Bone marrow (tissue), 2 donors: ENCODE measurements around the gene MAMSTR.

Source experiments
- DNase-seq, 2 donors: peaks; one replicate each; lab custom pipeline; 2025; lab: John Stamatoyannopoulos, UW

The MAMSTR gene

GRCh38 chr19:48746110-48746509 is 26.6 kb upstream of the MAMSTR start:
- DNase-seq: no peak

- no peak for DNase-seq
These were observed 25.9 kb upstream of the MAMSTR start for GRCh38 chr19:48745208-48745995.

- no peak for DNase-seq
These were observed 22.6 kb upstream of the MAMSTR start for GRCh38 chr19:48742096-48742495.

- DNase-seq: no peak
These were observed 21.8 kb upstream of the MAMSTR start for GRCh38 chr19:48741129-48741999.

- DNase-seq: no peak
These were observed 20.8 kb upstream of the MAMSTR start, which contains the start of gene RASIP1 for GRCh38 chr19:48740164-48740972. Gene RASIP1 (minus strand): TSS chr19:48740610. CDS start chr19:48740282, 328 bp downstream.

GRCh38 chr19:48739404-48740163 is 20.1 kb upstream of the MAMSTR start:
- no peak for DNase-seq

- DNase-seq: peak in 1 of 2 donors; percentile 60
These were observed 19.3 kb upstream of the MAMSTR start for GRCh38 chr19:48738557-48739403.

GRCh38 chr19:48737360-48737998 is 18.0 kb upstream of the MAMSTR start:
- DNase-seq: no peak

GRCh38 chr19:48735031-48735615 is 15.6 kb upstream of the MAMSTR start:
- no peak for DNase-seq

- no peak for DNase-seq
These were observed 15.1 kb upstream of the MAMSTR start for GRCh38 chr19:48734625-48735024.

GRCh38 chr19:48731452-48731851 is 11.9 kb upstream of the MAMSTR start:
- no peak for DNase-seq

GRCh38 chr19:48728911-48729664 is 9.6 kb upstream of the MAMSTR start:
- no peak for DNase-seq

- no peak for DNase-seq
These were observed 7.0 kb upstream of the MAMSTR start for GRCh38 chr19:48726556-48726955.

- peak; percentile 11 to 82 for DNase-seq
These were observed 5.5 kb upstream of the MAMSTR start for GRCh38 chr19:48724796-48725753.

- DNase-seq: no peak
These were observed 2.7 kb upstream of the MAMSTR start for GRCh38 chr19:48722196-48722708.

GRCh38 chr19:48720613-48721296 is 1.2 kb upstream of the MAMSTR start:
- DNase-seq: peak; percentile 76 to 89

- DNase-seq: no peak
These were observed 707 bp upstream of the MAMSTR start for GRCh38 chr19:48720251-48720612.
